Measurements from ENCODE around the gene ANGPT4.
A peak's percentile ranks its signal among the peaks of the same experiment; 100 is the strongest.

ANGPT4 gene

DNA sequence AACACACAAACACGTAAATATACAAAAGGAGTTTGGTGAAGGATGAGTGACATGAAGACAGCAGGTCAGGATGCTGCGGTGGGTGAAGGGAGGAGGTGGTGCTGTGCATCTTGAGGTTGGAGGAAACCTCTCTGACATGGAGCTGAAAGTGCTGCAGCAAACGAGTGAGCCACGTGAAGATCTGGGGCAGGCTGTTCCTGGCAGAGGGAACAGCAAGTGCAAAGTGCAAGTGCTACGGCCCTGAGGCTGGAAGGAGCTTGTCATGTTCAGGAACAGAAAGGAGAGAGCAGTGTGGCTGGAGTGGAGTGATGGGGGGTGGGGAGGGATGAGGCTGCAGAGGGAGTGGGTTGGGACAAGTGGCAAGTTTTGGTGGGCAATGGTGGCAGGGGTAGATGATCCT lies 24.8 kb upstream of the ANGPT4 start:
- no peak for DNase-seq (ENCODE audit: low spot score)

DNA sequence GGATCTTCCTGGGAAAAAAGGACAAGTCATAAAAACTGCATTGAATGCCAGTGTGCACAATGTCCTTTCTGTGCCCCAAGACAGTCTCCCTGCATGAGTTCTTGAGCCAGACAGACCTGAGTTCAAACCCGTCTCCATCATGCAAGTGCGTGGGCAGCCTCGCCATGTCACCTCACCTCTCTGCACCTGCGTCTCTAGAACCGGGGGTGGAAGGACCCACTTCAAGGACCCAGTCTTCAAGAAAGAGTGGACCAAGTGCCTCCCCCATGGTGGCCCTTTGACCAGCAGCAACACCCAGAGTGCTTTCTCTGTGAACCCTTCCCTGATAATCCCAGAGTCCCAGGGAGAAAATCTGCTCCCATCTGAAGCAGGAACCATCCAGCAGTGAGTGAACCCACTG lies 23.5 kb upstream of the ANGPT4 start:
- DNase-seq (ENCODE audit: low spot score) = no peak

DNA sequence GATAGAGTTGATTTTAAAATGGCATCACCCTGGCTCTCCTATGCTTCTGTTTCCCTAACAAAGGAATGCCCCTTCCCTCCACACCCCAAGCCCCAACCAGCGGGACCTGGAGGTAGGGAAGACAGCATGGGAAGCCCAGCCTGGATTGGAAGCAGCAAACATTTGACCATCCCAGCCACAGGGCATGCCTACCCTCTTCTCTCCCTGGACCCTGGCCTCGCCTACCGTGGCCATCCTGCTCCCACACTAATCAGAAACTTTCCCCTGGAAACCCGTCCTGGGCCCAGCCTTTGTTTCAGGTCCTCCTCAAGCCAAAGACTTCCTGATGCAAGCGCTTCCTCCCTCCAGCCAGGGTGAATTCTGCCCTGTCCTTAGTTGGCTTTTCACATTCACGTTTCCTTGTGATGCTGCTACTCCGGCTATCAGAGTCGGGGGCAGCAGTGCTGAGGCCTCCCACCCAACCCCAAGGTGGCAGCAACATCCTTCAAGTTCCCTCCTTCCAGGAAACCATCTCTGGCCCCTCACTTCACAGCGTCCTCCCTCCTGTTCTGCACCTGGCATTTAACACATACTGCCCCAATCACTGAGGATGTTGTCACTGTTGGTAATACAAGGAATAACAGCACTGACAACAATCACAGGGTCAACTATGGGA lies 18.2 kb upstream of the ANGPT4 start:
- peak; percentile 50 for DNase-seq (ENCODE audit: low spot score)

DNA sequence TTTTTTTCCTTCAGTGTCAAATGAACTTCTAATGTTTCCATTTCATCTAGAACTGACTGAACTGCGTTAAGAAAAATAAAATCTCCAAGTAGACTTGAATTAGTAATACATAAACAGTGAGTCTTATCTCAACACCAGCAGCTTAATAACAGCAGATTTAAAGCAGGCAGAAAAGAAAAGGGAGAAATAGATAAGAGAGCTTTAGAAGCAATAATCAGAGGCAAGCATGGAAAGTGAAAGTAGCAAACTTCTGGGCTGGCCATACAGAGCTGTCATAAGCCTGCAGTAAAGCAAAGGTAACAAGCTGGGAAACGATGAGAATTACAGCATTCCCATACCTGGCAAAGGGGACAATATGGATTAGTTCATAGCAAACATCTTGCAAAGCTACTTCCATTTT lies 16.9 kb upstream of the ANGPT4 start:
- DNase-seq (ENCODE audit: low spot score) = no peak

DNA sequence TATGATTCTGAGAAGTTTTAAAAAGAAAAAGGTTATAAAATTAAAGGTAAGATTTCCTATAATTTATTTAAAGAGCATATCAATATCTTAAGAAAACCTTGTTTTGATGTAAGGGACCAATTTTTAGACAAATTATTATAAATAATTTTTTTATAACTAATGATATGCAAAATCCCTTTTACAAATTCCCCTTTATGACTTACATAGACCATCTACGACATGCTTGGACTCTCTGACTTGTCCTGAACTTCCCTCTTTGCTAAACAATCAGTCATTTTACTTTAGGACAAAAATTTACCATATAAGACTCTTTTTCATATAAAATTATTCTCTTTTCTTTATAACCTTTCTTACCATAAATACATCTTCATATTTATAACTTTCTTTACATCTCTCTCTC lies 15.3 kb upstream of the ANGPT4 start:
- no peak for DNase-seq (ENCODE audit: low spot score)

DNA sequence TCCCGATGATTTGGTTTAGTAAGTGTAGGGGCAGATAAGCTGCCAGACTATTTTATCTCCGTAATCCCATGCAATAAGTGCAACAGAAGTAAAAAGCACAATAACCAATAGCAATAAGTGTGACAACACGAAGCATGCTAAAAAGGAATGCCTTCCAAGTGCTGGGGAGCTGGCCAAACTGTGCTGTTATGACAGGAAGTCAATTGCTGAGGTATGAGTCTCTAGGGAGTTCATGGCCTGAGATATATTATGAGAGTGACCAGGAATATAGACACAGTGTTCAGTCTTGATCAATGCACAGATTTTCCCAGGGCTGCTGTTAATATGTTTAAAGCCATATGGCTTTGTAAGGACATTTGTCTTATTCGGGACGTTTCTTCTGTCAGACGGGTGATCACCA lies 10.5 kb upstream of the ANGPT4 start:
- DNase-seq (ENCODE audit: low spot score) = no peak

DNA sequence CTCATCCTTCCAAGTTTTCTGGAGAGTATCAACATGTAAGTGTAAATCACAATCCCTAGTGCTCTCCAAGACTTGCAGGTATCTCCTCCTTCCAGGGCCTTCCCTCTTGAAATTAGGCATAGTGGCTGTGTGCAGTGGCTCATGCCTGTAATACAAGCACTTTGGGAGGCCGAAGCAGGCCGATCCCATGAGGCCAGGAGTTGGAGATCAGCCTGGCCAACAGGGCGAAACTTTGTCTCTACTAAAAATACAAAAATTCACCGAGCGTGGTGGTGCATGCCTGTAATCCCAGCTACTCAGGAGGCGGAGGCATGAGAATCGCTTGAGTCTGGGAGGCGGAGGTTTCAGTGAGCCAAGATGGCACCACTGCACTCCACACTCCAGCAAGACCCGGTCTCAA lies 9.4 kb upstream of the ANGPT4 start:
- no peak for DNase-seq (ENCODE audit: low spot score)

DNA sequence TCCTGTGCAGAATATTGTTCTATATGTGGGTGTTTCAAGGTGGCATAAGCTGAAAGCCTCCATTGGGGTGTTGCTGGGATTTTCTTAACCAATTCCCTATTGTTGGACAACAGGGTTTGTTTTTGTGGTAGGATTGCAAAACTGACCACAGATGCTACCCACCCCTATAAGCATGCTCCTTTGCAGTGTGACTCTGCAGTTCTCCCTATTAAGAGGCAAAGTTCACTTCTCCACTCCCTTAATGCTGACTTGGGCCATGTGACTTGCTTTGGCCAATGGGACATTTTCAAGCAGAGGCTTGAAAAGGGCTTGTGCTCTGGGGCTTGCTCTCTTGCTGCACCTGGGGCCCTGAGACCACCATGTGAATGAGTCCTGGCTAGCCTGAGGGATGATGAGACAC lies 8.5 kb upstream of the ANGPT4 start:
- no peak for DNase-seq (ENCODE audit: low spot score)

DNA sequence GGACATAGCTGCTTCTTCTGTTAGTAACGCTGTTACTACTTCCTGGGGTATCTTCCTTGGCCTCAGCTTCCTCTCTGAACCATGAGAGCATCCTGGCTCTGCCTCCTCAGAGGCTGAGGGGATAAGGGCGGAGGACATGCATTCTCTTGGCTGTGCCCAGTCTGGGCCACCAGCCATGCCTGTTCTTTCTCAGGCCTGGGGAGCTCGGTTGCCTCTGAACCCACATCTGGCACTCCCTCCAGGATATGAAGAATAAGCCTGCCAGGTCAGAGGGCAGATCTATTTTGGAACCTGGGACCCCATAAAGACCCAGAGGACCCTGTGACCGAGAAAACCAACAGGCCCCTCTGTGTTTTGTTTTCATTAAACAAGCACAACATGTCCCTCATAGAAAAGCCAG lies 6.6 kb upstream of the ANGPT4 start:
- DNase-seq (ENCODE audit: low spot score) = no peak

DNA sequence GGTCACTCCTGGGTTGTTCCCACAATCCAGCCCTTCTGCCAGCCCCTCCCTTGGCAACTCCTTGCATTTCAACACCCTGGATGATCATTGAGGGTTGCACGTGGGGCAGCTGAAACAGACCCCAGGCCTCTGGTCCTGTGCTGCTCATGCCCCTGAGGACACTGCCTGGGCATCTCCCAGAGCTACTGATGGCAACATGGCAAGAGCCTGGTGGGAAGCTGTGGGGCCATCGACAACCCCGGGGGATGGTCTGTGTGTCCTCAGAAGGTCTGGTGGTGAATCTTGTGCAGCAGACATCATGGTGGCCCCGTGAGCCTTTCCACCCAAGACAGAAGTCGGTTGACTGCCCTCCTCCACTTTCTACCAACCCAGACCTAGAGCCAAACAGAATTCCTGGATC lies 4.9 kb upstream of the ANGPT4 start:
- DNase-seq (ENCODE audit: low spot score) = no peak

DNA sequence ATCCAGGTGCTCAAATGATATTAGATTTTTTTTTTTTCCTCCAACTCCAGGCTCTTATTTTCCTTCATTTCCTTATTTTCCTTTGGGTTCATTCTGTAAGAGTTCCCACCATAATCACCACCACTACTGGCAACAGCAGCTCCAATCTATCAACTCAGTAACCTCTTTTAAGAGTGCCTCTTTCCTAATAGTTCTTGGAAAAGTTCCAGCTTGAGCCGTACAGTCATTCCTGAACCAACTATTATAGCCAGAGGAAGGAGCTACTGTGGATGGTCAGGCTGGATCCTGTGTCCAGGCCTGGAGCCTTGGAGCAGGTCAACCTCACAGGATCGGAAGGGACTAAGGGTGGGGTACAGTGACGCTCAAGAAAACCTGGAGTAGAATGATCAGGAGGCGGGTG lies 4.2 kb upstream of the ANGPT4 start:
- DNase-seq (ENCODE audit: low spot score) = no peak

DNA sequence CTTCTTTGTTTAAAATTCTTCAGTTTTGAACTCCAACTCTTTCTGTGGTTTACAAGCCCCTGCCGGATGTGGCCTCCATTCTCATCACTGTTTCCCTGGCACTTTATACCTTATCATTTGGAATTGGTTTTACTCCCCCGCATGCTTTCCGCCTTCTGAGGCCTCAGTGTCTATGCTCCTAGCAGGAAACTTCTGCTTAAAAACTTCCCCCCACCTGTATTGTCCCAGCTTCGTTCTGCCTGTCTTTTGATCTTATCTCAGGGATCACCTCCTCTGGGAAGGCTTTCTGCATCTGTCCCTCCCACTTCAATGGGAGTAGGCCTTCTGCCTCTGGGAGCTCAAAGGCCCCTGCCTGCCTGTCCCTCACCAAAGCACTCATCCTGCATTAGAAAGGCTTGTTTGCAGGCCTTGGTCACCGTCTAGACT lies 3.4 kb upstream of the ANGPT4 start:
- no peak for DNase-seq (ENCODE audit: low spot score)

DNA sequence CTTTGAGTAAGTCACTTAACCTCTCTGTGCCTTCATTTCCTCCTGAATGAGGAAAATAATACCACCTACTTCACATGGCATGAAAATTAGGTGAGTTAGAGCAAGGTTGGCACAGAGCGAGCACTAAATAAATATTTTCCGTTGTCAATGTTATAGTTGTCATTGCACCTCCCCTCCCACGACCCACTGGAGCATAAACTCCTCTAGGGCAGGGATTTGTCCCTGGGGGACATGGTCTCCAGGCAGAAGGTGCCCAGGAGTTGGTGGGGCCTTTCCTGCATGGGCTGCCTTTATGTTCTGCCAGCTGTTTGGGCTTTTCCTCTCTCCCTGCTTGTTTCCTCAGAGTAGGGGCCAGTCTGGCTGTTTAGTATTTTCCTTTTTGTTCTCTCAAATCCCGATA lies 1.3 kb upstream of the ANGPT4 start:
- no peak for DNase-seq (ENCODE audit: low spot score)

DNA sequence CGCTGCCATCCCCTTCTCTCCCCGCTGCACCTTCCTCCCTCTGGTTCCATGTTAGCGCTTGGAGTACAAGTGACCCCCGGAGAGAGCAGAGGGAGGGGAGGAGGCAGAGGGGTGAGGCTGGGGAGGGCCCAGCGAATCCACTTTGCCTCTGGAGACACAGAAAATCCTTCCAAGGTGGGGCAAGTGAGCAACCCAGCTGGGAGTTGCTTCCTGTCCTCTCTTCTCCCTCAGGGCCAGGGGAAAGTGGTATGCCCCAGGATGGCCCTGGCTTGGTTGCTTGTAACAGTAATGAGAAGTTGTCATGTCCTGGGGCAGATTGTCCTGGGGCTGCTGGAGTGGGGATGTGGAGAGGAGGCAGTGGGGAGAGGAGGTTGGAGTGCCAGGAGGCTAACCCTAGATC lies 691 bp upstream of the ANGPT4 start:
- DNase-seq (ENCODE audit: low spot score) = peak; percentile 51

DNA sequence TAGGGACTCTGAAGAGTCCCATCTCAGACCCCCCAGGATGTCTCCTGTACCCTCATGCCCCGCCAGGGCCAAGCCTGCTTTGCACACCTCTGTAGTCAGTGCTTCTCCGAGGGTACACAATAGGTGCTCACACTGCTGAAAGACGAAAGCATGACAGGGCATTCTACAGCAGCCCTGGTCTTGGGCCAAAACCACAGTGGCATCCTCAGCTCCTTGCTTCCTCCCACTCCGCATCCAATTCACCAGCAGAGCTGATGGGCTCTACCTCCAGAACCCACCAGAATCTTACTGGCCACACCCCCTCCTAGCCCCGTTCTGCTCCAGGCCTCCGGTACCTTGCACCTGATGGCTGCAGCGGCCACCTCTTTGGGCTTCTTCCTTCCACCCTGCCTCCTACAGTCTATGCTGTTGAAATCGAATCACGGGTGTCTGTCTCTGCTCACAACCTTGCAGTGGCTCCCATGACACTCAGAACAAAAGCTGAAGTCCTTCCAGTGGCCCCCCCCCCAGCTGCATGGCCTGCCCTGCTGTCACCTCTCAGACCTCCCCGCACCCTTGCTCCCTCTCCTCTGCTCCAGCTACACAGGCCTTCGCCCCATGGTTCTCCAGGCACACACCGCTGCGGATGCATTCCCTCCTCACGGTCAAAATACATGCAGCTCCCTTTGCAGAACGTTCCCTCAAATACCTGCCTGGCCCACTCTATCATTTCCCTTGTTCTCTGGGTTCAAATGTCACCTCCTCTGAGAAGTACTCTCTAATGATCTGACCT lies 1.2 kb downstream of the ANGPT4 start:
- DNase-seq (ENCODE audit: low spot score) = no peak

DNA sequence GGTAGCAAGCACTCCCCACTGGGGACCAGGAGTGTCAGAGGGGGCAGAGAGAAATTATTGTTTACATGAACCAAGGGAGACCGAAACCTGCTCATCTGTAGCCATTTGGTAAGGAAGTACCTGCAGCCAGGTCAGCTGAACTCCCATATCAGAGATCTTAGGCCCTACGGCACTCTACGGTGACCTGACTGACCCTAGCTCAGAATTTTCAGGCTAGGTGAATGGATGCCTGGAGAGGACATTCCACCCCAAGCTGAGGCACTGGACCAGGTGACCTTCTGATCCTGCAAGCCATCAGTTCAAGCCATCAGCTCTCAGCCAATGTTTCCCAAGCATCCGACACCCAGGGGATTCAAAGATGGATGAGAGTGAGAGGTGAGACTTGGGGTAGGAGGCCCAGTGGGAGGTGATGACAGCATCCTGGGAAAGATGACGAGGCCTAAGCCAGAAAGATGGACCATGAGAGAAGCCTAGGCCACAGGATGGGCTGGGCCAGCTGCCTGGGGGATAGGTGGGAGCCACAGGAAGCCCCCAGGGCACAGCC lies 2.8 kb downstream of the ANGPT4 start:
- no peak for DNase-seq (ENCODE audit: low spot score)

DNA sequence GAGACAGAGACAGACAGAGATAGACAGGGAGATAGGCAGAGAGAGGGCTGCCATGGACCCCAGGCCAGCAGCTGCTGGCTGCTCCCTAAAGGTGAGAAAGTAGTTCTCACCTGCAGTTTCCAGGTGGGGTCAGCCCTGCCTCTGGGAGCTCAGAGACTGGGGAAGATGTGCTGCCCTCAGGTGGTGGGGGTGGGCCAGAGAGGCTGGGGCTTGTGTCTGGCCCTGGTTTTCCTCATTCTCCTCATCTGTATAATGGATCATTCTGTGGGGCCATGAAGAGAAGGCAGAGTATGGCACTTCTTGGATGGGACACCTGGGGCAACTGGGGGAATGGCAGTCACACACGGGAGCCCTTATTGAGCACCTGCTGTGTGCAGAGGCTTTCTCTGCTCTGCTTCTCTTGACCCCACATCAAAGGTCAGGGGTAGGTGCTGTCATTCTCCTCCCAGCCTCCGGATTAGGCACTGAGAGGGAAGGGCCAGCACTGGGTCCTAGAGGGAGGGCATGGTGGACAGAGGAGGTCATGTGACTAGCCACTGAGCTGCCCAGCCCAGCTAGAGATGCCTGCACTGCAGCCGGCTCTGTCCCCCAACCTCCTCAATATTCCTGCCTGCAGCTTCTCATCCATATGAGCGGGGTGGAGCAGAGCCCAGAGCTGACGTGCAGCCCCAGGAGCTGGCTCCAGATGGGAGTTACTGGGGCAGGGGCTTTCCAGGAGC lies 4.1 kb downstream of the ANGPT4 start:
- peak; percentile 32 for DNase-seq (ENCODE audit: low spot score)

DNA sequence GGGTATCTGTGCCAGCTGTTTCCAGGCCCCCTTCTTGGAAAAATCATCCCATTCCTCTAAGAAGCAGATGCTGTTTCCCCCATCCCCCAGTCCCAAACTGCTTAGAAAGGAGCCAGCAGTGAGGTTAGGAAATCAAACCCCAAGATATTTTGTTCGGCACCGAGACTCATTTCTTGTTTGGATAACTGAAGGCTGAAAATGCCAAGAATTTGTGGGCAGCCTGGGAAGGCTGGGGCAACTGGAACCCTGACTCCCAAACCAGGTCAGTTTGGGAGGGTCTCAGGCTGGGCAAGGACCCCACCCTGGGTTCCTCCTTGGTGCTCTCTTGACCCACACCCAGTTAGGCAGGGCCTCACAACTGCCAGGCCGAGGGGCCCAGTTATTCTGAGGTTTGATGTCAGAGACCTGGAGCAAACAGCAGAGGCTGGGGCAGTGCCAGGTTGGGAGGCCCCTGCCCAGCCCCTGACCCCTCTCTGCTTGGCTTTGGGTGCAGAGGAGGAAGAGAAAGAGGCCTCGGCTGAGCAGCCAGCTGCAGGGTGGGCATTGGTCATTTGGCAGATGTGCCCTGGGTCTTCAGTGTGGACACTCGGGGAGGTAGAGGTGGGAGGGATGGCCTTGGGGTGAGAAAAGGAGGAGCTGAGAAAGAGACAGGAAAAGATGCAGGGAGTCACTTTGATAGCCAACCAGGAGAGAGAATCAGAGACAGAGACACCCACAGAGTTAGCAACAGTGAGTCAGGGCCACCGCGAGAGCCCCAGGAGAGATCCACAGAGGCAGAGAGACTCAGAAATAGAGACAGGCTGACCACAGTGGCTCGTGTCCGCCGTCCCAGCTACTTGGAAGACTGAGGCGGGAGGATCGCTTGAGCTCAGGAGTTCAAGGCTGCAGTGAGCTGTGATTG lies 5.0 kb downstream of the ANGPT4 start:
- no peak for DNase-seq (ENCODE audit: low spot score)

DNA sequence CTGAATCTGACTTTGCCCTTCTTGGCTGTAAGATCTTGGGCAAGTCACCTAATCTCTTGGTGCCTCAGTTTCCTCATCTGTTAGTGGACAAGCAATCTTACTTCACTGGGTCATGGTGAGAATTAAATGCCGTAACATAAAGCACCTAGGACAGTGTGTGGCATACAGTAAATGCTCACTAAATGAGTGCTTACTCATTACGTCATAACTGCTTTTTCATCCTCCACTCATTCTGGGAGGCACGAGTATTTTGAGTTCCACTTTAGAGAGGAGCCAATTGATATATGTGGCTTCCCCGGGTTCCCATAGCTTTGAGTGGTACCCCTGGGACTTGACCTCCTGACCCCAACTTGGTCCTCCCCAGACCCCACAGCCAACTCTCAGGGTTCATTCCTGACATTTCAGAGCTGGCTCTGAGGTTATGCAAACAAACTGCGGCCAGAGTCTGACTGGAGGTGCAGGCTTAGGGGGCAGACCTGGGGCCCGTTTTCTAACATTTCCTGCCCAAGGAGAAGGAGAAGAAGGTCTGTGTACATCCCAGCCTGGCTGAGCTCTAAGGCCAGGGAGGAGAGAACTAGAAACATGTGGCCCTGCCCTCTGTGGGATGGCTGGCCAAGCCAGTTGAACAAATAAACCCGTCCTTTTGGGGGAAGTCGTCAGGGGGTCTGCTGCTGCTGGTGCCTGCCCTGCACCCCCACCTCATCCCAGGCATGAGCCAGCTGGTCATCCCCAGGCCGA lies 5.8 kb downstream of the ANGPT4 start:
- no peak for DNase-seq (ENCODE audit: low spot score)

DNA sequence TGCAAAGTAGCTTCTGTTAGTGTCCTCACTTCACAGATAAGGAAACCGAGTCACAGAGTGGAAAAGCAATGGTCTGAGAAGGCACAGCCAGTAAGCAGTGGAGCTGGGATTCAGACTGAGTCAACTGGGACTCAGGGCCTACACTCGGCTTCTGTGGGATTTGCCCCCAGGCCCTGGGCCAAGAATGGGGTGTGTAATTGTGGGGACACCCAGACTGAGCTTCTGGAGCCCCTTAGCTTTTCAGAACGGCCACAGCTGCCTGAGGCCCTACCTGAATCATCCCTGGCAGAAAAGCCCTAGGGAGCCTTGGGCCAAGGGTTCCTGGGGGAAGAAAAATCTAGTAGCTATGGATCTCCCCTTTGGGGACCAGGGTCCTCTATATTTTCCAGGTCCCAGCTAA lies 6.5 kb downstream of the ANGPT4 start:
- DNase-seq (ENCODE audit: low spot score) = no peak

DNA sequence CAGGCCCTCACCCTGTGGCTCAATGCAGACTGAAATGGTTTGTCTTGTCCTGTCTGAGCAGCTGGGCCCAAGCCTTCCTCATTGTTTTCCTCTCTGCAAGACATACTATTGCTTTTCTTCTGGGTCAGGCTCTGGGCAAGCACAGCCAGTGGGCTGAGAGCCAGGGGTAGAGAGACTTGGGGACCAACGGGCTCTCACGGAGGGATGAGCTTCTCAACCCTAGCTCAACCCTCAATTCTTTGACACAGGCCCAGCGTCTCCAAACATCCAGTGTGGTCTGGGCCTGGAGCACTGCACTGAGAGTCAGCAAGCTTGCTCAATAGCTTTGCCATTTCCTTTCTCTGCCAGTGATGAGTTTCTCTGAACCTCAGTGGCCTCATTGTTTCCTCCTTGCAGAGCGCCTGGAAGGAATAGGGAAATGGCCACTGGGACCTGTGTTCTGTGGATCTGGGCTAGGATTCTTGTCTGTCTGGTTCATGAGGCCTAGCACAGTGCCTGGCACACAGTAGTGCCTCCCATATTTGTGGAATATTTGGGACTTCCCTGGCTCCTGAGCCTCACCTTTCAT lies 9.3 kb downstream of the ANGPT4 start:
- no peak for DNase-seq (ENCODE audit: low spot score)

All from iPS-NIHi11 (cell line).